Measurements from ENCODE around the gene FRMPD2. TPM values are rescaled to one million over a fixed set of nuclear protein-coding genes. Genes with fewer than 3 reads are reported as not detected.
"Not testable (repeated sequence)": the region's sequence is repeated elsewhere in the genome, so short reads cannot be mapped to it uniquely, and the experiment has no call there.

The FRMPD2 gene
- total RNA-seq, 1 experiment from 2014 or later = 0.27 TPM

DNA sequence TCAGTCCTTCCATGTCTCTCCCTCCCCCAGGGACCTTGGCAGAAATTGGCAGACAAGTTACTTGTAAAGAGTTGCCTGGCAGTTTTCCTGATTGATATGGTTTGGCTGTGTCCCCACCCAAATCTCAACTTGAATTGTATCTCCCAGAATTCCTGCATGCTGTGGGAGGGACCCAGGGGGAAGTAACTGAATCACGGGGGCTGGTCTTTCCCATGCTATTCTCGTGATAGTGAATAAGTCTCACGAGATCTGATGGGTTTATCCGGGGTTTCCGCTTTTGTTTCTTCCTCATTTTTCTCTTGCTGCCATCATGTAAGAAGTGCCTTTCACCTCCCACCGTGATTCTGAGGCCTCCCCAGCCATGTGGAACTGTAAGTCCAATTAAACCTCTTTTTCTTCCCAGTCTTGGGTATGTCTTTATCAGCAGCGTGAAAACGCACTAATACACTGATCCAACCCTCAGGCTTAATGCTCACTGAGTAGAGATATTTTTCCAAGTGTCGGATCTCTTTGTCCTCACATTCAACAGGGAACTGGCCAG is 88.2 kb downstream of the FRMPD2 start:
- in situ Hi-C loops (cut with HindIII; ENCODE audit: low sequenced_read_pairs); DNase-seq (ENCODE audit: low spot score): not testable (repeated sequence)

DNA sequence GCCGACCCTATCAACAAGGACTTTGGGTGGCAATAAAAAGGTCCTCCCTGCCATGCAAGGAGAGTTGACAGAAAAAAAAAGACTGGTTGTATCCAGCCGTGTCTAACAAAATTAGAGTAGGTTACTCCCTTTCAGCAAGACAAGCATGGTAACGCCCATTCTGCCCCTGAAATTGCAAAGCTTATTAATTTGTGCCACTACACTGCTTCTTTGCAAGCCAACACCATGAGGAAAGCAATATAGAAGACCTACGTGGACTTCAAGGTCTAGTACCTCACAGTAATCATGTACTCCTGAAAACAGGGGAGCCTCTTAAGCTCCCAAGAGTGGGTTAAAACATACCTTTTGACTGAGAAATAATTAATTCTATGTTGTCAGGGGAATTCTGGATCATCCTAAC is 90.3 kb downstream of the FRMPD2 start:
- in situ Hi-C loops (cut with HindIII; ENCODE audit: low sequenced_read_pairs) = no loop called here
- no peak for DNase-seq (ENCODE audit: low spot score)

DNA sequence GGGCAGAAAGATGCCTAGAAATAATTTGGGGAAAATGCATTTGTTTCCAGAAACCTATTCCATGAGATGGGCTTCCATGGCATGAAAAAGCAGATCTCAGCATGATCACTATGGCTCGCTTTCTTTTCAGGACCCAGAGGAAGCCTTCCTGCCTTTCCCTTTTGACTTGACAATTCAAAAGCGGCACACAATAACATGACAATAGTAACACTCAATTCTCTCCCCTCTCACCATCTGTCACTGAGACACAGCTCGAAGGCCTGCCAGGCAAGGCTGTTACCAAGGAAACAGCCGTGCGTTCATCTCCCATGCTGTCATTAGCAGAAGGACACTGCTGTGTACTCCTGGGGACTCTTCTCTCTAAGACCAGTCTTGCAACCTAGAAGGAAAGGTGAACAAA is 101.8 kb downstream of the FRMPD2 start:
- in situ Hi-C loops (cut with HindIII; ENCODE audit: low sequenced_read_pairs) = not testable (repeated sequence)

DNA sequence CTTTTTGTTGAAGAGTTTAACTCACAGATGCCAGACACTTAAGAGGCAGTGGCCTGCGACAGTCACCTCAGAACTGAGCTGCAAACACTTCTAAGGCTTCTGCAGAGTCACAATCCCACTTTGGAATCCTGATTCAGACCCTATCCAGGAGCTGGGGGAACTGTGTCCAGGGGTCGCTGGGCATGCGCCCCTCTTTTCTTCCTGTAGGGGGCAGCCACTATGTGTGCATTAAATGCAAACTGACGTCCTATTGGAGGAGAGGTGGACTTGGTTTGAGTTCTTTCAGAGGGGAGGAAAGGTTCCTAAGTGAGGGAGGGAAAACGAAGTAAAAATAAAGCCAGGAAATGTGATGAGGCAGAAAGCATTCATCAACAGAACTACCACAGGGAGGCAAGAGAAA is 113.8 kb downstream of the FRMPD2 start:
- in situ Hi-C loops (cut with HindIII; ENCODE audit: low sequenced_read_pairs); DNase-seq (ENCODE audit: low spot score): not testable (repeated sequence)

More for the DNA sequence above, 101.8 kb downstream of the FRMPD2 start:
- DNase-seq (ENCODE audit: low spot score) = peak; percentile 75

DNA sequence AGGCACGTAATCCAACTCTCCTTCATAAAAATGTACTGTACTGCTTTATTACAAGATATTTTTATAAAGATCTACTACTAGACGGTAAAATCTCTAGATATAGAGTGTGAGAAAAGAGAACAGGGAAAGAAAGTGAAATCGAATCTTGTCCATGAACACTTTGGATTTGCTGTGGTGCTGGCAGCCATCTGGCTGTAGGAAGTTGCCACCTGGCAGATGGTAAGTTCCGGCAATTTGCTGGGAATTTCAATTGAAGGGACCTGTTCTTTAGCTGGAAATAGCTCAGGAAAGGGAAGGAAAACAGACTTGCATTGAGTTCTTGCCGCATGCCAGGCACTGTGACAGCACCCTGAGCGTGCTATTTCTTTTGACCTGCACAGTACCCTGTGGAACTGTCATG is 114.3 kb downstream of the FRMPD2 start:
- DNase-seq (ENCODE audit: low spot score) = peak; percentile 86
- in situ Hi-C loops (cut with HindIII; ENCODE audit: low sequenced_read_pairs) = not testable (repeated sequence)

DNA sequence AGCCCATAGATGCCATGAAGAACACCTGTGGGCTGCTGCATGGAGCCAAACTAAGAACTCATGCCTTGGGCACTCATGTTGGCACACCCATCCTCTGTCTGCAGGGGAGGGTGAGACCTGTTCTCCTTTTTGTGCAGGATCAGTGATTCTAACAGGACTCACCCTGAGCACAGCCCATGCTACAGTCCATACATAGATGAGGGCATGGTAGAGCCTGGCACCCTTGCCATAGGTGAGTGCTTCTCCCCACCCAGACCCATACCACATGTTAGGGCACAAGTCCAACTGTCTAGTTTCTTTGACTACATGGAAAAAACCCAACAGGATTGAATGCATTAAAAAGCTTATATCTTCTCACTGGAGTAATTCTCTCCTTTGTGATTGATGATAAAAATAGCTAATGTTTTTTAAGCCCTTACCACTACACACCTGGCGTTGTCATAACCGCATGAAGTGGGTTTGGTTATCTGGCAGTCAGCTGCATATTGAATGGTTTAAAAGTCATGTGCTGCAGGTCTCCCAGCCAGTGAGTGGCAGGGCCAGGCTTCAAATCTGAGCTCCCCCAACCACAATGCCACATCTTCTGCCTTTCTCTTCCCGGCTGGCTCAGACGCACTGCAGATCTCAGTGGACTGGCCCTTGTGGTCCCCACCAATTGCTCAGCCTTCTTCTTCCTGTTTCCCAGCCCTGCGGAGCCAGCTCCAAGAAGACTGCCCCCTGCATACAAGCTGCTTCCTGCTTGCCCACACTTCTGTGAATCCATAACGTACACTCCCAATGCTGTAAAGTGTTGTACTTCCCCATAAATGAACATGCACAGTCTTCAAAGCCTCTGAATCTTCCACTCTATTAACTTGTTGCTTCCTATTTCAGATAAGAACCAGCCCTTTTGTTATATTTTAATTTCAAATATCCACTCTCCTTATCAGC is 120.0 kb downstream of the FRMPD2 start:
- in situ Hi-C loops (cut with HindIII; ENCODE audit: low sequenced_read_pairs); DNase-seq (ENCODE audit: low spot score): not testable (repeated sequence)

DNA sequence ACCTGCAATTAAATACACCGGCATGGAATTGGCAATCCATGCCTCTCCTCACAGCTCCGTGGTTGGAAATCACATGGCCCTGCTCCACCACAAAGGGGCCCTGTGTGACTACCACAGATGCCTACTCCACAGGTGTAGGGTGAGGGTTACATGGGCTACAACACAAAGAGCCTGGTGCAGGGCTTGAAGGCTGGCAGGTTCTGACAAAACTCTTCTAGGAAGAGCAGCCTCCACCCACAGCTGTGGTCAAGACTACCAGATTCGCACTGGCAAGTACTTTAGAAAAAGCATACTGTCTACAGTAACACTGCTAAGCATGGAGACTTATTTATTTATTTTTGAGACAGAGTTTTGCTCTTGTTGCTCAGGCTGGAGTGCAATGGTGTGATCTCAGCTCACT is 126.9 kb downstream of the FRMPD2 start:
- in situ Hi-C loops (cut with HindIII; ENCODE audit: low sequenced_read_pairs) = not testable (repeated sequence)

DNA sequence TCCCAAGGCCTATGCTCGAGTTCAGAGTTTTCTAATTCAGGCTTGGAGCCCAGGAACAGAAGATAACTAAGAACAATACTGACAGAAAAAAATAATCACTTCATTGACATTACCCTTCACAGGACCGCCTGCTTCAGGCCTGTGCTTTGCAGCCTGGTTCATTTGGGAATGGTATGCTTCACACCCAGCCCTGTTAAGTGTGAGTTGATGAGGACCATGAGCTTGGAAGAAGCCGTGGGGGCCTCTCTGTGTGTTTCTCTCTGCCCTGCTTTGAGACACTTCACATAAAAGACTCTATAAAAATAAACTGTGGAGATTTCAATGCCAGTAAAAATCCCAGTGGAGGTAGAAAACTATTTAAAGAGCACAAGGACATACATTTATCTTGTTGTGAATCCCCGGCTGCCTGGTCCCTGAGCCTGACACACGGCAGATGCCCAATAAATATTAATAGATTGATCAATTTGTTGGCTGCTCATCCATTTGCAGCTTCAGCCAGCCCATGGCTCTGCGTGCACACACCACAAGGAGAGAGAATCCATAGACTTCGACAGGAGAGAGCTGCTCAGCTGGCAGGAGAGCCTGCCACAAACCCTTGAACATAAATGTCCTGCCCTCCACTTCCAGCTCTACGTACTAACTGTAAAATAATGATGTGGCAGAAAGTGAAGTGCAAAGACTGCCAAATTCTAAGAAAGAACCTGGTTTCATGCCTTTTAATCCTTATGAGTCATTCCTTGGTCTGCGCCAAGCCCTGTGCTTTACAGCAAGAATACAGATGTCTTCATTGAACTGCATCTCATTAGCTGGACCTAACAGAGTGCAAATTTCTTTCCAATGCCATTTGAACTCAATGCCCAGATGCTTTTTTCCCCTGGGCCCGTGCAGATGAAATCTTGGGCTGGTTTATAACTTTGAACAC is 130.5 kb downstream of the FRMPD2 start:
- in situ Hi-C loops (cut with HindIII; ENCODE audit: low sequenced_read_pairs); DNase-seq (ENCODE audit: low spot score): not testable (repeated sequence)

More for the DNA sequence above, 126.9 kb downstream of the FRMPD2 start:
- DNase-seq (ENCODE audit: low spot score) = not testable (repeated sequence)

DNA sequence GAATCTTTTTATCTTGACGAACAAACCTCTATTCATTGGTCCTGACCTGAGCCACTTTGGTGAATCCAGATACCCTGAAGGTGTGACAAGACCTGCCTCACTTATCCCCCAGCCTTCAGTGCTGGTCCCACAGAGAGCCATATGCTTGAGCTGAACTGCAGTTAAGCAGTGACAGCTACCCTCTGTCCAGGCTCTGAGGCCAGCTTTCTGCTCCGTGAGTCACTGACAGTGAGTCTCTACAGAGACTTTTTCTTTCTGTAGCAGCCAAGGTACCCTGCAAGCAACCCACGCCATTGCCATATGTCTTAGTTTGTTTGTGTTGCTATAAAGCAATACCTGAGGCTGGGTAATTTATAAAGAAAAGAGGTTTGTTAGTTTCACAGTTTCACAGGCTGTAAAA is 133.5 kb downstream of the FRMPD2 start:
- in situ Hi-C loops (cut with HindIII; ENCODE audit: low sequenced_read_pairs) = not testable (repeated sequence)

DNA sequence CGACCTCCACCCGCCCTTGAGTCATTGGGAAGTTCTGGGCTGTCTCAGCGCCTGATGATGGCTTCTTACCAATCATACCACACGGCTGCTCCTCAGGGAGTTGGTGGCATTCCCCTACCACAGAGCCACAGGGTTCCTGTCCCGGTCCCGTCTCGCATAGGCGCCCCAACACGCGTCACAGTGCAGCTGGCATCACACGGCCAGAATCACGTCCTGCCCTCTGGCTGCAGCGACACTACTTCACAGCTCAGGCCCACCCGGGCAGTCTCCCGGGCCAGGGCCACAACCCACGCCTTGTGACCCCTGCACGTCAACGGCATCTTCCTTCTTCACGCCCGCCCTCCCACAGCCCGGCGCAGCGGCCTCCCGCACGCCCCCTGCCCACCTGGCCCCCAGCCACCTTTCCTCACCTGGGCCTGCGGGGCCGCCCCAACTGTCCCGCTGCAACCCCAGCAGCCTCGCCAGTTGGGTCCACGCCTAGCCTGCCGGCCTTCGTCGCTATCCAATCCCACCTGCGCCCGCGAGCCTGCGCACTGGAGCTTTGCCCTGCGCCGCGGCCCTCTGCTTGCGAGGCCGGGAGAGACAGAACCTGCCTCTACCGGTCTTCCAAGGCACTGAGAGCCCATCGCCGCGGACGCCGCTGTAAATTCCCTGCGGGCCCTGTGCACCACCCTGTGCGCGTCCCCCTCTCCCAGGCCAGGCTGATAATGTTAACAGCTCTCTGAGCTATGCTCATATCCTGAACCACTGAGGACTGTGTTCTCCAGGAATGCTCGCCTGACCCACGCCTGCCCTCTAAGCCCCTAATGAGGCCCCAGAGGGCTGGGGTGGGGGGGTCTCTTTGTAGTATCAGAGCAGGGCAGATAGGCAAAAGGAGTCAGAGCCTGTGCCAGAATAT is 134.3 kb downstream of the FRMPD2 start:
- in situ Hi-C loops (cut with HindIII; ENCODE audit: low sequenced_read_pairs); DNase-seq (ENCODE audit: low spot score): not testable (repeated sequence)

More for the DNA sequence above, 133.5 kb downstream of the FRMPD2 start:
- not testable (repeated sequence) for DNase-seq (ENCODE audit: low spot score)

DNA sequence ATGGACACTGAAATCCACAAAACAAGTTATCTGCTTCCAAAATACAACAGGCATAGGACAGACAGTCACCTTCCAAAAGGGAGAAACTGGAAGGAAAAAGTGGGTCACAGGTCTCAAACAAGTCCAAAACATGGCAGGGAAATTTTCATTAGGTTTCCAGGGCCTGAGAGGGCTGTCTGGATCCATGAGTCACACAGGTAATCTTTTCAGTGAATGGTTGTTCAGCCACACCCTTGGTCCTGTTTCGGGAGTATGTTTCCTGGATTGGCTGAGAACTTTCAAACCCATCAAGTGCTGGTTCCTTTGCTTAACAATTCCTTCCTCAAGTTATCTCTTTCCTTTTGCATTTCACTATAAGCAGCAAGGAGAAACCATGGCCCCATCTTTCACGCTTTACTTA is 145.5 kb downstream of the FRMPD2 start:
- in situ Hi-C loops (cut with HindIII; ENCODE audit: low sequenced_read_pairs); DNase-seq (ENCODE audit: low spot score): not testable (repeated sequence)

DNA sequence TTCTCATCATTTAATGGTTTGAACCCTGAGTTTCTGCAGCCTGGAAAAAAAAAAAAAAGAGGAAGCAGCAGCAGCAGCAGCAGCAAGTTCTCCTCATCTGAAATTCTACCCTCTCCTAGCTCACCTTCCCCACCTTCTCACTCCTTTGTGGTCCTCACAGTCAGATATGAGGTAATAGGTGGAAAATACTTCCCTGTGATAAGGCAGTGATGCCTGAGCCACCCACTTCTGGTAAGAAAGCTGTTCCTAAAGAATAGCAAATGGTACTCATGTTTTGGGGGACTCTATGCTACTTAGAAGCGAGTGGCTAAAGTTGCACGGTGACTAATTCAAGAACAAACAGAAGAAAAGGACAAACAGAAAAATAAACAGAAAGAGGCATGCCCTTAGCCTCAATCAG is 148.2 kb downstream of the FRMPD2 start:
- DNase-seq (ENCODE audit: low spot score); in situ Hi-C loops (cut with HindIII; ENCODE audit: low sequenced_read_pairs): not testable (repeated sequence)

DNA sequence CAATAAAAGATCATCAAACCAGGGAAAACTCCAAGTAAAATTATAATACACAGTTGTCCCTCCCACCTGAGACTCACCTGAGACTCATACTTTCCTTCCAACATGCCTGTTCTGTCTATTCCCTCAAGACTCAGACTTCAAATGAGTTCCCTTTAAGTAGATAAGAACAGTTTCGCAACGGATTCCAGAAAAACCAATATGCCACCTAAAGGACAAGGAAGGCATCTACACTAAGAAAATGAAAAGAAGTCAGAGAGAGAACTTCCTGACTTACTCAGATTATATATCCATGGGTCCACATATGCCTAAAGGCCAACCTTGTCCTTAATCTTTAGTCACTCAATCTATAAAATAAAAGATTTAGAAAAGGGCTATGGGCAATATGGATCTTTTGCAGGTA is 148.9 kb downstream of the FRMPD2 start:
- in situ Hi-C loops (cut with HindIII; ENCODE audit: low sequenced_read_pairs); DNase-seq (ENCODE audit: low spot score): not testable (repeated sequence)

DNA sequence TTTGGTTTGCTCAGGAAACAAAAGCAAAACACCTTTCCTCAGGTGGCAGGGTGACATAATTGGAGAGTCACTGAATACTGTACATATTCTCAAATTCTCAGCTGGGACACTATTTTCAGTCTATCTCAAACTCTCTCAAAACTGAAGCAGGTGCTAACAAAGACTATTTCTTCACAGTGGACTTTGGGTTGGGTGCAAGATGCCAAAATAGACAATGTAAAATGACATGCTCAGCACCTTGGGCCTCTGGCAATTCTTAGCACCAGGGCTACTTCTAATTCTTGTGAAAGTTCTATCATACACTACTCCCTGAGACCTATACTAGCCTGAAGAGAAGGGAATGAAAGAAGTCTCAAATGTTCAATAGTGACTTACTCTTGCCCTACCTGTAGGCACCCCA is 151.9 kb downstream of the FRMPD2 start:
- DNase-seq (ENCODE audit: low spot score); in situ Hi-C loops (cut with HindIII; ENCODE audit: low sequenced_read_pairs): not testable (repeated sequence)

DNA sequence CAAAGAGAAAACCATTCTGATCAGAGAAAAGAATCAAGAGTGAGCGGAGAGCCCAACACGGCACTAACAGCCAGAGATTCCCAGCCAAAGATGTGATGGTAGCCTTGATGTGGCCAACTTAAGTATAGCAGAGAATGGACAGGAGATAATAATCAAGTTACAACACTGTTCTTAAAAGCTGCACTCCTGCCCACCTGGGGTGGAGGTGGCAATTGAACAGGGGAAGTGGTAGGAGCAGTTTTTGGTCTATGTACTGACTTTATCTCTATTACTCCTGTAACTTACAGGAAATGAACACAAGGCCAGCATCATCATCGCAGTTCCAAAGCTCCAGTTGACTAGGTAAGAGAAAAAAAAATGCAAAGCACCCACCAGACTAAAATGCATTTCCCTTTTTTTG is 164.2 kb downstream of the FRMPD2 start:
- DNase-seq (ENCODE audit: low spot score); in situ Hi-C loops (cut with HindIII; ENCODE audit: low sequenced_read_pairs): not testable (repeated sequence)
